SK-N-SH (cell line): ENCODE measurements around the gene PRPF6. TPM values are rescaled to one million over a fixed set of nuclear protein-coding genes. Genes with fewer than 3 reads are reported as not detected.

Experiments
- CTCF ChIA-PET: fragments of 300-600, 350-600 bp; formaldehyde crosslinking; extraction: SDS; loops from one replicate; lab custom pipeline; 2021; lab: Yijun Ruan, JAX
- POLR2A ChIA-PET: fragments of 350-600 bp; sonication (Branson Sonifier 250); formaldehyde crosslinking; extraction: SDS; loops from one replicate; lab custom pipeline; 2020; ENCODE audit warnings: antibody characterized with exemption, inconsistent platforms; lab: Yijun Ruan, JAX
- DNase-seq: peaks from one replicate; pipeline ENCODE4 v3.0.0; 2012
- H2AFZ ChIP-seq: fragments of 200-600 bp; sonication (generic); 2 replicates; pipeline ENCODE4 v1.8.1; 2016; ENCODE audit warnings: antibody characterized with exemption, mild to moderate bottlenecking, low read depth
- H3F3A ChIP-seq: fragments of 200-600 bp; sonication (generic); replicated peaks from 2 replicates; pipeline ENCODE3; 2016; ENCODE audit warnings: antibody characterized with exemption, mild to moderate bottlenecking; ENCODE audit not compliant: insufficient read depth
- H3K27ac ChIP-seq, 2 experiments: fragments of 200-500 bp in 1 of 2; fragments of 200-600 bp in 1 of 2; sonication (Bioruptor generic) in 1 of 2; sonication (generic), shearing (Covaris generic) in 1 of 2; 2 replicates each; pipeline versions ENCODE4 v1.5.1 to v1.6.1; 2014 to 2016; ENCODE audit warnings: low read depth in 2 of 2, inconsistent platforms in 1 of 2, low read length in 1 of 2, mild to moderate bottlenecking in 1 of 2, mixed read lengths in 1 of 2
- H3K27me3 ChIP-seq: fragments of 200-600 bp; sonication (generic), shearing (Covaris generic); 2 replicates; pipeline ENCODE4 v1.6.1; 2016; ENCODE audit warnings: mixed run types; ENCODE audit not compliant: insufficient read depth
- H3K36me3 ChIP-seq, 2 experiments: fragments of 200-500 bp in 1 of 2; fragments of 200-600 bp in 1 of 2; sonication (Bioruptor generic) in 1 of 2; sonication (generic) in 1 of 2; replicated peaks in 1 of 2; 2 replicates each; pipeline versions ENCODE3 to v1.5.1; 2014 to 2016; ENCODE audit warnings: low read length in 1 of 2, mild to moderate bottlenecking in 1 of 2; ENCODE audit not compliant: insufficient read depth in 2 of 2, control insufficient read depth in 1 of 2
- H3K4me1 ChIP-seq, 2 experiments: fragments of 200-500 bp in 1 of 2; fragments of 200-600 bp in 1 of 2; sonication (Bioruptor generic) in 1 of 2; sonication (generic), shearing (Covaris generic) in 1 of 2; 2 replicates each; pipeline versions ENCODE4 v1.5.1 to v1.6.1; 2014 to 2016; ENCODE audit warnings: low read depth in 1 of 2, low read length in 1 of 2, mixed run types in 1 of 2; ENCODE audit not compliant: insufficient read depth in 2 of 2, control insufficient read depth in 1 of 2
- H3K4me2 ChIP-seq: fragments of 200-600 bp; sonication (generic), shearing (Covaris generic); 2 replicates; pipeline ENCODE4 v1.6.1; 2017; ENCODE audit warnings: mixed run types
- H3K4me3 ChIP-seq, 2 experiments: fragments of 200-500 bp in 1 of 2; fragments of 200-600 bp in 1 of 2; sonication (Bioruptor generic) in 1 of 2; sonication (generic), shearing (Covaris generic) in 1 of 2; 2 replicates each; pipeline versions ENCODE4 v1.5.1 to v1.8.1; 2014 to 2016; ENCODE audit warnings: low read depth in 2 of 2, inconsistent platforms in 1 of 2, low read length in 1 of 2, mild to moderate bottlenecking in 1 of 2, mixed read lengths in 1 of 2, moderate library complexity in 1 of 2
- H3K79me2 ChIP-seq: fragments of 200-600 bp; sonication (generic); 2 replicates; pipeline ENCODE4 v1.8.1; 2017; ENCODE audit warnings: mild to moderate bottlenecking; ENCODE audit not compliant: insufficient read depth
- H3K9ac ChIP-seq: fragments of 200-600 bp; sonication (generic); 2 replicates; pipeline ENCODE4 v1.6.1; 2017; ENCODE audit warnings: mixed run types
- H3K9me2 ChIP-seq: fragments of 200-600 bp; sonication (generic); 2 replicates; pipeline ENCODE4 v1.6.1; 2017; ENCODE audit warnings: mixed run types
- H3K9me3 ChIP-seq: fragments of 200-600 bp; sonication (generic); 2 replicates; pipeline ENCODE4 v1.6.1; 2017; ENCODE audit warnings: mixed run types, mild to moderate bottlenecking, moderate library complexity
- H4K20me1 ChIP-seq: fragments of 200-600 bp; sonication (generic); 2 replicates; pipeline ENCODE4 v1.6.1; 2017; ENCODE audit warnings: mild to moderate bottlenecking, mixed run types; ENCODE audit not compliant: insufficient read depth
- CHD2 ChIP-seq: fragments of 150-350 bp; IDR thresholded peaks from 2 replicates; pipeline ENCODE4 v1.6.1; 2018; ENCODE audit warnings: low read length; ENCODE audit not compliant: partially characterized antibody
- FOSL2 ChIP-seq: IDR thresholded peaks from 2 replicates; pipeline ENCODE4 v1.4.0; 2012; ENCODE audit warnings: low read depth, mild to moderate bottlenecking, moderate library complexity, borderline replicate concordance
- FOXM1 ChIP-seq: IDR thresholded peaks from 2 replicates; pipeline ENCODE4 v1.4.0; 2012; ENCODE audit warnings: low read depth, mild to moderate bottlenecking
- GABPA ChIP-seq: IDR thresholded peaks from 2 replicates; pipeline ENCODE4 v1.4.0; 2012; ENCODE audit warnings: low read depth, mild to moderate bottlenecking
- JUND ChIP-seq: IDR thresholded peaks from 2 replicates; pipeline ENCODE4 v1.4.0; 2012
- MXI1 ChIP-seq: IDR thresholded peaks from 2 replicates; pipeline ENCODE4 v1.6.1; 2012; ENCODE audit warnings: mild to moderate bottlenecking, low read depth, low read length, improper control_type of control experiment
- NRF1 ChIP-seq: IDR thresholded peaks from 2 replicates; pipeline ENCODE4 v1.6.1; 2012; ENCODE audit warnings: low read depth, mild to moderate bottlenecking, low read length
- RAD21 ChIP-seq: IDR thresholded peaks from 2 replicates; pipeline ENCODE4 v1.6.1; 2012; ENCODE audit warnings: mild to moderate bottlenecking, low read length
- RCOR1 ChIP-seq: fragments of 150-350 bp; IDR thresholded peaks from 2 replicates; pipeline ENCODE4 v1.6.1; 2017; ENCODE audit warnings: antibody characterized with exemption, low read length
- RXRA ChIP-seq: IDR thresholded peaks from 2 replicates; pipeline ENCODE4 v1.4.0; 2012; ENCODE audit warnings: low read depth, mild to moderate bottlenecking, borderline replicate concordance
- TCF12 ChIP-seq: IDR thresholded peaks from 2 replicates; pipeline ENCODE4 v1.4.0; 2012
- WGBS: methylation state at CpG from one replicate; pipeline ENCODE4 v1.1.6; 2017; ENCODE audit warnings: low lambda C conversion rate; 5-methylcytosine and 5-hydroxymethylcytosine counted together
- polyA plus RNA-seq, 3 experiments: library from polyadenylated mRNA; depleted of rRNA; stranded (reverse); fragments of >200 nt; gene quantifications; 2 replicates each; pipeline ENCODE4 v1.2.3, GENCODE V29; 2012
- TF ChIP-seq, protein P1 (sequence below): fragments of 200-600 bp; sonication (generic); IDR thresholded peaks from 2 replicates; pipeline ENCODE4 v1.6.1; 2017; ENCODE audit warnings: antibody characterized with exemption, mild to moderate bottlenecking, moderate library complexity
- TF ChIP-seq, protein P2 (sequence below): IDR thresholded peaks from 2 replicates; pipeline ENCODE4 v1.6.1; 2012; ENCODE audit warnings: mild to moderate bottlenecking, low read depth, low read length, moderate library complexity
- TF ChIP-seq, protein P3 (sequence below): IDR thresholded peaks from 2 replicates; pipeline ENCODE4 v1.4.0; 2012; ENCODE audit warnings: low read depth
- TF ChIP-seq, protein P4 (sequence below): IDR thresholded peaks from 2 replicates; pipeline ENCODE4 v1.4.0; 2012; ENCODE audit warnings: low read depth, borderline replicate concordance
- TF ChIP-seq, protein P5 (sequence below): fragments of 150-350 bp; IDR thresholded peaks from 2 replicates; pipeline ENCODE4 v1.6.1; 2016; ENCODE audit warnings: mild to moderate bottlenecking, low read depth, low read length

Gene PRPF6
- polyA plus RNA-seq, 1 of the 3 experiments (the other 2 are of a cell fraction), result 59.1 TPM

DNA sequence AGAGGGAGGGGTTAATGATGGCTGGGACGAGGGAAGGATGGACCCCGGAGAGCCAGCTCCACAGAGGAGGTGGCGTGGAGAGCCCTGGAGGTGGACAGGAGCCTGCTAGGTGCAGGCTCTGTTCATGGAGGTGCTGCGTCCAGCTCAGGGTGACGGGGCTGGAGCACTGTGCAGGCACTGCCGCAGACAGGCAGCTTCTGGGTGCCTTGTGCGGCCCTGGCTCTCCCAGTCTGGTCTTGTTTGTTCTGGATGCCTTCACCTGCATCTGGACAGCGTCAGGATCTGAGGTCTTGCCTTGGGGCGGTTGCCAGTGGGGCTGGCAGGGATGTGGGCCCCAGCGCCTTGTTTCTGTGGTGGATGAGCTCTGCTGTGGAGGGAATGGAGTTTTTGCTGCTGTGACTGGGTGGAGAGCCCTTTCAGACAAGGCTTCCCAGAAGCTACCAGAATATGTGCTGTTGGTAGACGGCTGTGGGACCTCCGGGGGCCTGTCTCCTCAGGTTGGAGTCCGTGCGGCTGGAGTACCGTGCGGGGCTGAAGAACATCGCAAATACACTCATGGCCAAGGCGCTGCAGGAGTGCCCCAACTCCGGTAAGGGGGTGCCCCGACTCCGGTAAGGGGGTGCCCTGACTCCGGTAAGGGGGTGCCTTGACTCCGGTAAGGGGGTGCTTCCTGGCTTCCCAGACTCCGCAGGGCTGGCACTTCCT, 47.2 kb downstream of the PRPF6 start (continued):
- TF ChIP-seq FOXM1, result no peak
- TF ChIP-seq, protein P1, sequence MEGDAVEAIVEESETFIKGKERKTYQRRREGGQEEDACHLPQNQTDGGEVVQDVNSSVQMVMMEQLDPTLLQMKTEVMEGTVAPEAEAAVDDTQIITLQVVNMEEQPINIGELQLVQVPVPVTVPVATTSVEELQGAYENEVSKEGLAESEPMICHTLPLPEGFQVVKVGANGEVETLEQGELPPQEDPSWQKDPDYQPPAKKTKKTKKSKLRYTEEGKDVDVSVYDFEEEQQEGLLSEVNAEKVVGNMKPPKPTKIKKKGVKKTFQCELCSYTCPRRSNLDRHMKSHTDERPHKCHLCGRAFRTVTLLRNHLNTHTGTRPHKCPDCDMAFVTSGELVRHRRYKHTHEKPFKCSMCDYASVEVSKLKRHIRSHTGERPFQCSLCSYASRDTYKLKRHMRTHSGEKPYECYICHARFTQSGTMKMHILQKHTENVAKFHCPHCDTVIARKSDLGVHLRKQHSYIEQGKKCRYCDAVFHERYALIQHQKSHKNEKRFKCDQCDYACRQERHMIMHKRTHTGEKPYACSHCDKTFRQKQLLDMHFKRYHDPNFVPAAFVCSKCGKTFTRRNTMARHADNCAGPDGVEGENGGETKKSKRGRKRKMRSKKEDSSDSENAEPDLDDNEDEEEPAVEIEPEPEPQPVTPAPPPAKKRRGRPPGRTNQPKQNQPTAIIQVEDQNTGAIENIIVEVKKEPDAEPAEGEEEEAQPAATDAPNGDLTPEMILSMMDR, result no peak

DNA sequence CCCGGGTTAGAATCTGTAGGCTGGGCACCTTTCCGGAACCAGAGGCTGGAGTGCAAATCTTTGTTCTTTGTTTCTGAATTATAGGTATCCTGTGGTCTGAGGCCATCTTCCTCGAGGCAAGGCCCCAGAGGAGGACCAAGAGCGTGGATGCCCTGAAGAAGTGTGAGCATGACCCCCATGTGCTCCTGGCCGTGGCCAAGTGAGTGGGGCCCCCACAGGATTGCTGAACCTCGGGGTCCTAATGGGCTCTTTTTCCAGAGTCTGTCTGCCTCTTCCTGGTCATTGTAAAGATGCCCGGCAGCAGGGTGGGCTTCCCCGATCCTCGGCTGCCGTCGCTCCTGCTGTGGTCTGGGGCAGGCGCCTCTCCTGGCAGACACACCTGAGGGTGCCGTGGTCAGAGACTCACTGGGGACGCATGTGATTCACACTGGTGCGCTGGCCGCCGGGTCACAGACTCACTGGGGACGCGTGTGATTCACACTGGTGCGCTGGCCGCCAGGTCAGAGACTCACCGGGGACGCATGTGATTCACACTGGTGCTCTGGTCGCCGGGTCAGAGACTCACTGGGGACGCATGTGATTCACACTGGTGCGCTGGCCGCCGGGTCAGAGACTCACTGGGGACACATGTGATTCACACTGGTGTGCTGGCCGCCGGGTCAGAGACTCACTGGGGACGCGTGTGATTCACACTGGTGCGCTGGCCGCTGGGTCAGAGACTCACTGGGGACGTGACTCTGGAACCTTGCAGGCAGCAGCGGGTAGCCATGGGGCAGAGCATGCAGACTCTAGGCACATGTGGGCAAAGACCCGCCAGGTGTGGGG, 48.6 kb downstream of the PRPF6 start:
- POLR2A ChIA-PET, result no interaction called here

DNA sequence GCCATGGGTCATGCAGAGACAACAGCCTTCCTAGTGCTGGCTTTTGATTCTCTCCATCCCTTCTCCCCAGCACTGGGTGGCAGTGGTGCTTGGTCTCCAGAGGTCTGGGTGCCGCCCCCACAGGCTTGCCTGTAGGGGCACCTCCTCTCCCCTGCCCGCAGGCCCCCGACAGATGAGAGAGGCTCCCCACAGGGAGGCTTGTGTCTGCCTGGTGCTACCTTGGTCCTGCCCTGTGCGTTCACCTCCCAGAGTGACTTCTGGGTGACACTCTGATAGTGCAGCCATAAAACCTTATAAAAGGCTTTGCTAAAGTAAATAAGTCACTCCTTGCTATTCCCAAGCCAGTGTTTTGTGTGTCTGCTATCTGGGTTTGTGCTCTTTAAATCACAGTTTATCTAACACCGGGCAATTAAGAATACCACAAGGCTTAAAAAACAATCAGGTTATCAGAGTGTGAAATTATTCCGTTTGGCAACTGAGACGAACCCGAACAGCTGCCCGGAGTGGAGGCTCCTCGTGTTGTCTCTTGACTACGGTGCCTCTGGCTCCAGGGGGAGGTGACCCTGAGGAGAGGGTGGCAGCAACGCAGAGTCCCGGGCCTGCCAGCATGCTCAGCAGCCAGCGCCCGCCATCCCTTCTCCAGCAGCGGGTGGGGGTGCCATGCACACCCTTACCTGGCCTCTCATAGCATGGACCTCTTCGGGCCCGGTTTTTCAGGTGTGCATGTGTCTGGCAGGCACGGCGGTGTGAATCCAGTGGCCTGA, 49.6 kb downstream of the PRPF6 start:
- no peaks in the 10 kb centered on the region for H3K9me3 ChIP-seq
- no peaks in the 10 kb centered on the region for H3F3A ChIP-seq
- WGBS, result 91% methylated on average over 11 of the region's 20 CpGs
- CTCF ChIA-PET, result interaction anchor here (1.1 kb wide), 1 partner anchor 8 kb away, joined by 7 read pairs; no protein-coding TSS in a partner anchor
- H4K20me1 ChIP-seq, result 0 out of 2 replicates have a peak, but pooled peaks cover 2% of the 10 kb centered on the region
- H3K4me1 ChIP-seq, result peaks cover 0 to 17% of the 10 kb centered on the region in 2 experiments; a peak in 1 of 4 replicates
- no peak overlapping the region for H2AFZ ChIP-seq
- no peaks in the 10 kb centered on the region for H3K79me2 ChIP-seq
- H3K4me2 ChIP-seq, result no peak overlapping the region
- H3K27me3 ChIP-seq, result no peaks in the 10 kb centered on the region
- H3K9me2 ChIP-seq, result no peaks in the 10 kb centered on the region
- H3K4me3 ChIP-seq, result no peak overlapping the region
- POLR2A ChIA-PET, result no interaction called here
- H3K36me3 ChIP-seq, result peaks cover 14 to 68% of the 10 kb centered on the region in 2 experiments
- H3K9ac ChIP-seq, result no peak overlapping the region
- no peak for DNase-seq
- no peak overlapping the region for H3K27ac ChIP-seq
- TF ChIP-seq, protein P2, sequence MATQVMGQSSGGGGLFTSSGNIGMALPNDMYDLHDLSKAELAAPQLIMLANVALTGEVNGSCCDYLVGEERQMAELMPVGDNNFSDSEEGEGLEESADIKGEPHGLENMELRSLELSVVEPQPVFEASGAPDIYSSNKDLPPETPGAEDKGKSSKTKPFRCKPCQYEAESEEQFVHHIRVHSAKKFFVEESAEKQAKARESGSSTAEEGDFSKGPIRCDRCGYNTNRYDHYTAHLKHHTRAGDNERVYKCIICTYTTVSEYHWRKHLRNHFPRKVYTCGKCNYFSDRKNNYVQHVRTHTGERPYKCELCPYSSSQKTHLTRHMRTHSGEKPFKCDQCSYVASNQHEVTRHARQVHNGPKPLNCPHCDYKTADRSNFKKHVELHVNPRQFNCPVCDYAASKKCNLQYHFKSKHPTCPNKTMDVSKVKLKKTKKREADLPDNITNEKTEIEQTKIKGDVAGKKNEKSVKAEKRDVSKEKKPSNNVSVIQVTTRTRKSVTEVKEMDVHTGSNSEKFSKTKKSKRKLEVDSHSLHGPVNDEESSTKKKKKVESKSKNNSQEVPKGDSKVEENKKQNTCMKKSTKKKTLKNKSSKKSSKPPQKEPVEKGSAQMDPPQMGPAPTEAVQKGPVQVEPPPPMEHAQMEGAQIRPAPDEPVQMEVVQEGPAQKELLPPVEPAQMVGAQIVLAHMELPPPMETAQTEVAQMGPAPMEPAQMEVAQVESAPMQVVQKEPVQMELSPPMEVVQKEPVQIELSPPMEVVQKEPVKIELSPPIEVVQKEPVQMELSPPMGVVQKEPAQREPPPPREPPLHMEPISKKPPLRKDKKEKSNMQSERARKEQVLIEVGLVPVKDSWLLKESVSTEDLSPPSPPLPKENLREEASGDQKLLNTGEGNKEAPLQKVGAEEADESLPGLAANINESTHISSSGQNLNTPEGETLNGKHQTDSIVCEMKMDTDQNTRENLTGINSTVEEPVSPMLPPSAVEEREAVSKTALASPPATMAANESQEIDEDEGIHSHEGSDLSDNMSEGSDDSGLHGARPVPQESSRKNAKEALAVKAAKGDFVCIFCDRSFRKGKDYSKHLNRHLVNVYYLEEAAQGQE, result no peak
- no peak for TF ChIP-seq GABPA
- no peak for TF ChIP-seq JUND
- TF ChIP-seq RXRA, result no peak
- TF ChIP-seq, protein P3, sequence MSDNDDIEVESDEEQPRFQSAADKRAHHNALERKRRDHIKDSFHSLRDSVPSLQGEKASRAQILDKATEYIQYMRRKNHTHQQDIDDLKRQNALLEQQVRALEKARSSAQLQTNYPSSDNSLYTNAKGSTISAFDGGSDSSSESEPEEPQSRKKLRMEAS, result no peak
- TF ChIP-seq, protein P4, sequence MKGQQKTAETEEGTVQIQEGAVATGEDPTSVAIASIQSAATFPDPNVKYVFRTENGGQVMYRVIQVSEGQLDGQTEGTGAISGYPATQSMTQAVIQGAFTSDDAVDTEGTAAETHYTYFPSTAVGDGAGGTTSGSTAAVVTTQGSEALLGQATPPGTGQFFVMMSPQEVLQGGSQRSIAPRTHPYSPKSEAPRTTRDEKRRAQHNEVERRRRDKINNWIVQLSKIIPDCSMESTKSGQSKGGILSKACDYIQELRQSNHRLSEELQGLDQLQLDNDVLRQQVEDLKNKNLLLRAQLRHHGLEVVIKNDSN, result no peak
- TF ChIP-seq TCF12, result no peak
- TF ChIP-seq NRF1, result no peak

More for the DNA sequence above, 48.6 kb downstream of the PRPF6 start:
- Histone ChIP-seq H4K20me1 (0 out of 2 replicates have a peak, but pooled peaks cover 2% of the 10 kb centered on the region), H2AFZ (no peak overlapping the region), H3K9ac (no peak overlapping the region), H3K4me1 (peaks cover 0 to 28% of the 10 kb centered on the region in 2 experiments; a peak in 1 of 4 replicates), H3K4me3 (no peak overlapping the region), H3F3A (no peaks in the 10 kb centered on the region), H3K27me3 (no peaks in the 10 kb centered on the region), H3K9me2 (no peaks in the 10 kb centered on the region), H3K27ac (no peak overlapping the region), H3K9me3 (no peaks in the 10 kb centered on the region), H3K36me3 (peaks cover 17 to 70% of the 10 kb centered on the region in 2 experiments), H3K4me2 (no peak overlapping the region), H3K79me2 (no peaks in the 10 kb centered on the region)
- no peak for DNase-seq
- CTCF ChIA-PET, result interaction anchor here (1.1 to 5.7 kb wide), 2 partner anchors 9 to 10 kb away, joined by 7 to 74 read pairs; no protein-coding TSS in a partner anchor
- WGBS, result 97% methylated on average over 15 of the region's 38 CpGs
- TF ChIP-seq FOSL2, result no peak
- TF ChIP-seq MXI1, result no peak
- TF ChIP-seq, protein P5, sequence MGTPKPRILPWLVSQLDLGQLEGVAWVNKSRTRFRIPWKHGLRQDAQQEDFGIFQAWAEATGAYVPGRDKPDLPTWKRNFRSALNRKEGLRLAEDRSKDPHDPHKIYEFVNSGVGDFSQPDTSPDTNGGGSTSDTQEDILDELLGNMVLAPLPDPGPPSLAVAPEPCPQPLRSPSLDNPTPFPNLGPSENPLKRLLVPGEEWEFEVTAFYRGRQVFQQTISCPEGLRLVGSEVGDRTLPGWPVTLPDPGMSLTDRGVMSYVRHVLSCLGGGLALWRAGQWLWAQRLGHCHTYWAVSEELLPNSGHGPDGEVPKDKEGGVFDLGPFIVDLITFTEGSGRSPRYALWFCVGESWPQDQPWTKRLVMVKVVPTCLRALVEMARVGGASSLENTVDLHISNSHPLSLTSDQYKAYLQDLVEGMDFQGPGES, result no peak
- no peak for TF ChIP-seq CHD2
- no peak for TF ChIP-seq TCF12
- TF ChIP-seq RAD21, result no peak
- no peak for TF ChIP-seq RCOR1
